ENCODE results near the gene VPS35L. TPM values are rescaled to one million over a fixed set of nuclear protein-coding genes. Genes with fewer than 3 reads are reported as not detected.

The VPS35L gene
- total RNA-seq (2022; extraction: Qiagen RNA extraction), result 30.2 to 33.0 TPM (median 31.7 TPM) in 5 replicates

GRCh38 chr16:19555186-19555937, at the start of gene VPS35L:
Gene VPS35L, plus strand, starts transcription at chr16:19555703. Its CDS starts 27 bp downstream, at chr16:19555730.

GRCh38 chr16:19521471-19522396, 33.8 kb upstream of the VPS35L start, which contains the start of gene GDE1:
Gene GDE1, minus strand, starts transcription at chr16:19522098. Its CDS starts 134 bp downstream, at chr16:19521964.

GRCh38 chr16:19523559-19524355, 31.7 kb upstream of the VPS35L start, which contains the start of gene CCP110:
Gene CCP110, plus strand, starts transcription at chr16:19523942. Its CDS starts 3,940 bp downstream, at chr16:19527882.

GRCh38 chr16:19717741-19718623, 162.5 kb downstream of the VPS35L start, which contains the start of the genes IQCK and KNOP1:
Gene IQCK, plus strand, starts transcription at chr16:19718271. Its CDS starts 36 bp downstream, at chr16:19718307.
Gene KNOP1, minus strand, starts transcription at chr16:19718227. Its CDS starts 3,192 bp downstream, at chr16:19715035.

Other genes starting within 250 kb of the VPS35L start
- gene TMC5, start 137.8 kb upstream of the VPS35L start, total RNA-seq (2022; extraction: Qiagen RNA extraction), result 4.8 to 7.3 TPM (median 5.3 TPM) in 5 replicates
- 72.4 to 82.4 TPM (median 74.4 TPM) in 5 replicates for gene GDE1, start 33.6 kb upstream of the VPS35L start, total RNA-seq (2022; extraction: Qiagen RNA extraction)
- gene CCP110, start 31.8 kb upstream of the VPS35L start, total RNA-seq (2022; extraction: Qiagen RNA extraction), result 7.0 to 9.7 TPM (median 7.9 TPM) in 5 replicates
- gene KNOP1, start 162.5 kb downstream of the VPS35L start, total RNA-seq (2022; extraction: Qiagen RNA extraction), result 38.1 to 46.0 TPM (median 43.7 TPM) in 5 replicates
- gene IQCK, start 162.6 kb downstream of the VPS35L start, total RNA-seq (2022; extraction: Qiagen RNA extraction), result 7.7 to 10.4 TPM (median 9.5 TPM) in 5 replicates